Effector memory CD4-positive, alpha-beta T cell (primary cell): Measurements from ENCODE around the gene GINS2.

Source experiments
- DNase-seq, 3 donors: peaks; one replicate each; pipeline ENCODE4 v3.0.0-alpha.2; 2020
- H3K27ac ChIP-seq: 2 replicates; pipeline ENCODE4 v1.7.0; 2013; ENCODE audit warnings: mild to moderate bottlenecking, low read length, moderate library complexity; ENCODE audit not compliant: insufficient read depth, poor library complexity, severe bottlenecking
- H3K27me3 ChIP-seq: replicated peaks from 2 replicates; pipeline ENCODE4 v1.7.0; 2013; ENCODE audit warnings: mild to moderate bottlenecking, low read length; ENCODE audit not compliant: insufficient read depth, control insufficient read depth, poor library complexity, severe bottlenecking
- H3K36me3 ChIP-seq: 2 replicates; pipeline ENCODE4 v1.7.0; 2013; ENCODE audit warnings: mild to moderate bottlenecking, low read length, moderate library complexity; ENCODE audit not compliant: control insufficient read depth, insufficient read depth
- H3K4me1 ChIP-seq: 2 replicates; pipeline ENCODE4 v1.7.0; 2013; ENCODE audit warnings: low read length, mild to moderate bottlenecking; ENCODE audit not compliant: control insufficient read depth, insufficient read depth, poor library complexity, severe bottlenecking
- H3K4me3 ChIP-seq: 2 replicates; pipeline ENCODE4 v1.7.0; 2013; ENCODE audit warnings: low read length, low read depth, mild to moderate bottlenecking; ENCODE audit not compliant: insufficient read depth, poor library complexity, severe bottlenecking
- H3K9me3 ChIP-seq: 2 replicates; pipeline ENCODE4 v1.7.0; 2013; ENCODE audit warnings: mild to moderate bottlenecking, low read length, moderate library complexity; ENCODE audit not compliant: control insufficient read depth

The GINS2 gene

GRCh38 chr16:85729452-85730185 is 40.9 kb upstream of the GINS2 start:
- Histone ChIP-seq H3K4me1 (peaks cover 5% of the 10 kb centered on the region), H3K4me3 (no peak overlapping the region), H3K36me3 (no peaks in the 10 kb centered on the region), H3K27me3 (no peaks in the 10 kb centered on the region), H3K27ac (no peak overlapping the region), H3K9me3 (no peaks in the 10 kb centered on the region)
- DNase-seq = no peak

- H3K36me3 ChIP-seq = no peaks in the 10 kb centered on the region
- DNase-seq = no peak
- no peaks in the 10 kb centered on the region for H3K4me1 ChIP-seq
These were observed 40.1 kb upstream of the GINS2 start for GRCh38 chr16:85728879-85729278.

GRCh38 chr16:85724936-85725335 is 36.2 kb upstream of the GINS2 start:
- no peaks in the 10 kb centered on the region for H3K27me3 ChIP-seq
- H3K4me3 ChIP-seq = no peak overlapping the region
- no peak overlapping the region for H3K27ac ChIP-seq
- DNase-seq = no peak
- no peaks in the 10 kb centered on the region for H3K4me1 ChIP-seq
- H3K36me3 ChIP-seq = no peaks in the 10 kb centered on the region
- H3K9me3 ChIP-seq = no peaks in the 10 kb centered on the region

More at GRCh38 chr16:85728879-85729278, 40.1 kb upstream of the GINS2 start:
- no peaks in the 10 kb centered on the region for H3K27me3 ChIP-seq
- no peaks in the 10 kb centered on the region for H3K9me3 ChIP-seq
- no peak overlapping the region for H3K27ac ChIP-seq
- no peak overlapping the region for H3K4me3 ChIP-seq

GRCh38 chr16:85724126-85724879 is 35.5 kb upstream of the GINS2 start:
- no peak overlapping the region for H3K4me3 ChIP-seq
- H3K4me1 ChIP-seq = no peaks in the 10 kb centered on the region
- no peaks in the 10 kb centered on the region for H3K36me3 ChIP-seq
- no peaks in the 10 kb centered on the region for H3K9me3 ChIP-seq
- no peaks in the 10 kb centered on the region for H3K27me3 ChIP-seq
- H3K27ac ChIP-seq = no peak overlapping the region
- no peak for DNase-seq

GRCh38 chr16:85722128-85722893 is 33.6 kb upstream of the GINS2 start:
- no peaks in the 10 kb centered on the region for H3K4me1 ChIP-seq
- H3K27me3 ChIP-seq = no peaks in the 10 kb centered on the region
- no peak overlapping the region for H3K27ac ChIP-seq
- H3K36me3 ChIP-seq = no peaks in the 10 kb centered on the region
- H3K9me3 ChIP-seq = no peaks in the 10 kb centered on the region
- no peak for DNase-seq
- H3K4me3 ChIP-seq = no peak overlapping the region

GRCh38 chr16:85720302-85720637 is 31.5 kb upstream of the GINS2 start:
- peaks cover 3% of the 10 kb centered on the region for H3K27me3 ChIP-seq
- no peak overlapping the region for H3K4me3 ChIP-seq
- no peaks in the 10 kb centered on the region for H3K9me3 ChIP-seq
- H3K27ac ChIP-seq = no peak overlapping the region
- no peaks in the 10 kb centered on the region for H3K4me1 ChIP-seq
- no peak for DNase-seq
- no peaks in the 10 kb centered on the region for H3K36me3 ChIP-seq

GRCh38 chr16:85719605-85720301 is 31.0 kb upstream of the GINS2 start:
- Histone ChIP-seq H3K9me3 (no peaks in the 10 kb centered on the region), H3K36me3 (no peaks in the 10 kb centered on the region), H3K27ac (no peak overlapping the region), H3K4me1 (no peaks in the 10 kb centered on the region), H3K27me3 (peaks cover 3% of the 10 kb centered on the region), H3K4me3 (no peak overlapping the region)
- no peak for DNase-seq

- H3K4me3 ChIP-seq = no peak overlapping the region
- H3K27ac ChIP-seq = no peak overlapping the region
- no peak for DNase-seq
- no peaks in the 10 kb centered on the region for H3K9me3 ChIP-seq
- peaks cover 3% of the 10 kb centered on the region for H3K27me3 ChIP-seq
- H3K4me1 ChIP-seq = no peaks in the 10 kb centered on the region
- no peaks in the 10 kb centered on the region for H3K36me3 ChIP-seq
These were observed 29.9 kb upstream of the GINS2 start for GRCh38 chr16:85718682-85719081.

- Histone ChIP-seq H3K27ac (no peak overlapping the region), H3K4me1 (no peaks in the 10 kb centered on the region), H3K9me3 (no peaks in the 10 kb centered on the region), H3K27me3 (peaks cover 3% of the 10 kb centered on the region), H3K4me3 (no peak overlapping the region), H3K36me3 (no peaks in the 10 kb centered on the region)
- DNase-seq = no peak
These were observed 29.4 kb upstream of the GINS2 start for GRCh38 chr16:85718153-85718477.
